Epidermal melanocyte (primary cell): Measurements from ENCODE around the gene PRICKLE2.

Source experiments
- DNase-seq: peaks from one replicate; pipeline ENCODE4 v3.0.0; 2011; ENCODE audit warnings: low spot score; ENCODE audit not compliant: insufficient read length

The PRICKLE2 gene

DNA sequence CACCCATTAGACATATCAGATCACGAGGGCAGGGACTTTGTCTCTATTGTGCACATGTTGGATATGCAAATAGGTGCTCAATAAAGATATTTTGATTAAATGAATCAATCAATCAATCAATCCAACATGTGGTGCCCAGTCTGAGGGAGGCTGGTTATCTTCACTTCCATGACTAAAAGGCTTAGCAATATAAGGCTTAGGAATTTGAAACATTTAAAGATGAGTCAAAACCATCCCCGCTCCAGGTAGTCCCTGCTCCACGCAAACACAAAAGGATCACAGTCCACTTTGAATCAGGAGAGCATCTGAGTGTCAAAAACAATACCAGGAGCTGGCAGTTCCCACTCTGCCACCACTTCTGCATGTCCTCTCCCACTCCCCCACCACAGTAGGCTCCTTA lies 25.8 kb upstream of the PRICKLE2 start:
- DNase-seq, result no peak

DNA sequence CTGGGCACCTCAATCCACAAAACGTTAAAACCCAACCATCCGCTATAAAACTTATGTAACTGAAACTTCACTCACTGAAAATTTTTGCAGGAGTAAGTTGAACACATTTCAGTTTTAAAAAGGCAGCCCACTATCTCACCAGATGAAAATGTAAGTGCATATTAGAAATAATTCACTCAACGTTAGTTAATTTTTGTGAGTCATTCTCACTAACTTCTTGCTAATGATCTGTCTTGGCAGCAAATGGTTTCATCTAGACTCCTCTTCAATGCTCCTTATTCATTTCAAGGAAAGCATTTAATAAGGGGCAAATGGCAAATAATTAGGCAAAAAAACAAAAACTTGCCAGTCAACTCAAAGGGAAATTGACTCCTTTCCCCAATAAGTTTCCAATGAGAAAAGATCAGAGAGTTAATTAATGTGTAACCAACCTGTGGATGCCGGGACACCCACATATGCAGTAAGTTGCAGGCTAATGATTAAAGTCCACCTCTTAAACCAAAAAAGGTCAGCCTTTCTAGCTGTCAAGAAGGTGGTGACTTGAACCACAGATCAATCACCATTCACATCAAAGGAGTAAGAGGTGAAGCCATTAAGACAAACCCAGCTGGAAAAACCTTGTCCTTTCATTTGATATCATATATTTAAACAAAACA lies 22.9 kb upstream of the PRICKLE2 start:
- no peak for DNase-seq

DNA sequence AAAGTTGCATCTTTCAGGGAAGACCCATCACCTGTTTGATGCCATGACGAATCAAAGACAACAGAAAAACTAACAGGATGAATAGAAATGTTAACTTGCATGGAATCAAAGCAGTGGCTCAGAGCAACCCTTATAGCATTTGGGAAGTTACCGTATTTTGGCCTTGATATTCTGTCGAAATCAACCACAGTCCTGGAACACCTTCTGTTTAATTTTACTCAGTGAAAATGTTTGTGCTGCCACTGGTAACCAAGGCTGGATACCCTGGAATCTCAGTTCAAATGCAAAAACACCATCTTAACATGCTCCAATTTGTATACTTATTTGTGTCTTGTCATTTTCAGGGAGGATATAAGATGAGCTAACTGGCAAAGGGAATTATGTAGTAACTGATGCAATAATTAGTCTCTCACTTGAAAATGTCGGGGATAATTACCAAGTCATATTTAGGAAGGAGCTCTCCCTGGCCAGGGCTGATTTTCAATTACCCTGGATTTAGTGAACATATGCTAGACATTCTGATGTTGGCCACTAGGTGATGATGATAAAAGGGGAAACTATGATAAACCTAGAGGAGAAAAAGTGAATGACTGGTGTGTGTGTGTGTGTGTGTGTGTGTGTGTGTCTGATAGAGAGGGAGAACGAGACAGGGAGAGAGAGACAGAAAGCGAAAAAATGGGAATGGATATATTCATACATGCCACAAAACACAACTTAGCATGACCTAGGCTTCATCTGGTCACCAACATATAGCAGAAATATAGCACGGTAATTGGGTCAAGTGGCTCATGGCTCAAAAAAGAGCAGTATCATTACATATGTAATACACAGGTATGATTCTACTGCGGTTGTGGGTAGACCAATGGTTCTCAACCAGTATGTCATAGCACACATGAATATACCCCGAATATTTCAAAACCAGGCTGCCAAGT lies 19.0 kb upstream of the PRICKLE2 start:
- DNase-seq, result no peak

DNA sequence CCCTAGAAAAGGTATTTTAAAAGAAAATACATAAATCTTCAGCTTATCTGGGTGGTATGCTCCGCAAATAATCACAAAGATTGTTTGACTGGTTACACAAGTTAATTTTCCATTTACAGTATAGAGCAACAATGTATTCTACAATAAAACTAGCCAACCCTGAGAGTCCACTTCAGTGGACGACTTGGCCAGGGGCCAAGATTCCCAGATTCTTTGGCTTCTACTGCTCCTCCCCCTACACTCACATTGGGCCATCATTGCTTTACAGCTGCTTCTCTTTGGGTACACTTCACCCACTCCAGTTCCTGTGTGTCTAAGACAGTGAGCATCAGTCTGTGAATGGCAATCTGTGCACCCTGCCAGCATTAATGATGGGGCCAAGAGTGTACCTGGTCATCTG lies 17.2 kb upstream of the PRICKLE2 start:
- no peak for DNase-seq

DNA sequence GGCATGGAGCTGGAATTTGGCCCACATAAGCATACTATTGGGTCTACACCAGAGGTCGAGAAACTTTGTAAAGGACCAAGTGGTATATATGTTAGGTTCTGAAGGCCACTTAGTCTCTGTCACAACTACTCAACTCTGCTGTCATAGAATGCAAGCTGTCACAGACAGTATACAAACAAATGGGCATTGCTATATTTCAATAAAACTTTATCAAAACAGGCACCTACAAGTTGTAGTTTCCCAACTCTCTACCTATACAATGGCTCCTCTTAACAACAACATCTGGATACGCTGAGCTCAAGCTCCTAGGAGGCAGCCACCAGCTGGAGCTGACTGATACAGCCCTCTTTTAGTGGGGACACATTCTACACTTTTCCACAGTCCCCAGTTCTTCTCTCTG lies 15.7 kb upstream of the PRICKLE2 start:
- no peak for DNase-seq

DNA sequence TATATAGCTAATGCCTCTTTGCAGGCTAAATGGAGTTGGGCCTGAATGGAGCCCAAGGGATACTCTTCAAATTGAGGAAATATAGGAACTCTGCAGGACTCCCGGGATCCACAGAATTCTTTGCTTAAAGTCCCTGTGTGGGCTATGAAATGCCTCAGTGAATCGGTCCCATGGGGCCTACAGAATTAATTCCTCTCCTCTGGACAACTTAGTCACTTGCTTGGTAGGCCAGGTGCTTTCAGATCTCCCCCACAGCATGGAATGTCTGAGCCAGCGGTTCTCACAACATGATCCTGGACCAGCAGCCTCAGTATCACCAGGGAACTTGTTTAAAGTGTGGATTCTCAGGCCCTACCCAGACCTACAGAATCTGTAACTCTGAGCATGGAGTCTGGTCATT lies 15.1 kb upstream of the PRICKLE2 start:
- no peak for DNase-seq

DNA sequence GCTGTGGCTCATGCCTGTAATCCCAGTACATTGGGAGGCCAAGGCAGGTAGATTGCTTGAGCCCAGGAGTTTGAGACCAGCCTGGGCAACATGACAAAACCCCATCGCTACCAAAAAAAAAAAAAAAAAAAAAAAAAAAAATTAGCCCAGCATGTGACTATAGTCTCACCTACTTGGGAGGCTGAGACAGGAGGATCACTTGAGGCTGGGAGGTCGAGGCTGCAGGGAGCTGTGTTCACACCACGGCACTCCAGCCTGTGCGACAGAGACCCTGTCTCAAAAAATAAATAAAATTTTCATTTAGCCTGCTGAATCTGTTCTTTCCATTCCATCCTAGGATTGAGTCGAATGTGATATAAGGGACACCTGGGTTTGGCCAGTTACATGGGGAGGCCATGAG lies 14.6 kb upstream of the PRICKLE2 start:
- no peak for DNase-seq

DNA sequence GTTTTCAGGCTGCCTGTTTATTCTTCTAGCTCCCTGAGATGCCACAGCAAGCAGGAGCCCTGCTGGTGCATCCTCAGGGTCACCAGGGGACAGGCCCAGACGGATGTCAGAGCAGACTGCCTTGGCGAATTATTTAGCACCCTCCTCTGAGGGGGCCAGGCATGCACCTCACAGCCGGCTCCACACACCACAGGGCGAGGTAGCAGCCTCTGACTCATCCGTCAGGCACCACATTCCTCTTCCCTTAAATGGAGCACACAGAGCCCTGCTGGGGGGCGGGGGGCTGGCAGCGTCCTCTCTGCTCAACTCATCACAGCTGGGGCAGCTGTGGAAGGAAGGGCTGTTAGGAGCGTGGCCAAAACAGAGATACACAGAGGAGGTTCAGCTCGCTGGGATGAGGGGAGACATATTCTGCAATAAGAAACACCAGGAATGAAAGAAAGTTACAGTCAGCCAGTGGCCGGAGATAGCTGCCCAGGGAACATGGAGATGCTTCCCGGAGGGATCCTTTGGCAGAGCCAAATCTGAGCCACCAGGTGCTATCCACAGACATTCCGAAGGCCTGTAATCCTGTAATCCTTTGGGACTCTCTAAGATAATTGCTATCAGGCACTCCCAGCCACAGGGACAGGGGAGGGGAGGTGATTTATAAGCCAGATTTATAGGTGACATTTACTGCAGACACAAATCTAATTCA lies 13.9 kb upstream of the PRICKLE2 start:
- DNase-seq, result peak; percentile 69

DNA sequence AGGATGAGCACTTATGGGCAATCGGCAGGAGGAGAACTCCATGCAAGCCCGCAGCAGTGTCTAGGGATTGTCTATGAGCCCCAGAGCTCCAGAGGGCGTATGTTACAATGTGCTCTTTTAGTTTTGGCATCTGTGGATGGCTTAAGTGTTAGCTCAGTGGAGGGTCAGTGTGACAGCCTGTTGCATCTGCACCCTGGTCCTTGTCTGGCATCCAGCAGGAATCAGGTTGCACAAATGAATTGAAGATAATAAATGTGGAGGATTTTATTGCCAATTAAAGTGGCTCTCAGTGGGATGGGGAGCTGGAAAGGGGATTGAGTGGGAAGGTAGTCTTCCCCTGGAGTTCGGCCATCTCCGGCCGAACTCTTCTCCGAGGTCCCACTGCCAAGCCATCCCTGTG lies 11.8 kb upstream of the PRICKLE2 start:
- no peak for DNase-seq

DNA sequence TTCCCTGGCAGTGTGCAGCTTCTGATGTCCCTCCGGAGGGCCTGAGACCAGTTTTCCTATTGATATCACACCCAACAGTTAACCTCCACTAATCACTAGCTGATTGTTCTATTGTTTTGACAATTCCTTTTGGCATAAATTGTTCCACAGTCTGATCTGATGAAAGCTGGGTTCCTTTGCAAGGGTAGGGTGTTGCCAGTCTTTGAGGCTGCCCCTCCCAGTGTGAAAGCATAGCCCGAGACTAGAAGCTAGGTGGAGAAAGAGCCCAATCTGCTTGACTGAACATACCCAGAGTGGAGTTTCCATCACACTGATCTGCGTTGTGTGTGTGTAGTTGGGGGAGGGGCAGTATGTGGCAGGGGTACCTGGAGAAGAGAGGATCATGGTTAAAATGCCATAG lies 10.3 kb upstream of the PRICKLE2 start:
- DNase-seq, result no peak

DNA sequence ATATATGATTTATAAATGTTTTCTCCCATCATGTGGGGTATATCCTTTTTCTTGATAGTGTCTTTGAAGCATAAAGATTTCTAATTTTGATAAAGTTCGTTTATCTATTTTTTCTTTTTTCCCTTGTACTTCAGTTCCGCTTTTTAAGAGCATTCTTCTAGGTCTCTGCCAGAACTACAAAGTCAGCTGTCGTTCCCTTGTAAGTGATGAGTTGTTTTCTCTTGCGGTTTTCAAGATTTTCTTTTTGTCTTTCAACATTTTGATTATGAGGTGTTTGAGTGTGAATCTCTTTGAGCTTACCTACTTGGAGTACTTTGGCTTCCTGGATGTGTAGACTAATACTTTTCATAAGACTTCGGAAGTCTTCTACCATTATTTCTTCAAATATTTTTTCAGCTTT lies 9.3 kb upstream of the PRICKLE2 start:
- no peak for DNase-seq

DNA sequence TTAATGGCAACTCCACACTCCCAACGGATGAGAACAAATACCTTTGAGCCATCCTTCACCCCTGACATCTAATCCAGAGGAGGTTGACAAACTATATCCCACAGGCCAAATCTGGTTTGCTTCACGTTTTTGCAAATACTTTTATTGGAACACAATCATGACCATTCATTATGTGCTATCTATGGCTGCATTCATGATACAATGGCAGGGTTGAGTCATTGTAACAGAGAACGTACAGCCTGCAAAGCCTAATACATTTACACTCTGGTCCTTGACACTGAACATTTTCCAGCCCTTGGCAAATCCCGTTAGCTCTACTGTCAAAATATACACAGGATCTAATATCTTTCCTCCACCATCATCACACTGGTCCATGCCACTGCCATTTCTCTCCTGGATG lies 7.6 kb upstream of the PRICKLE2 start:
- DNase-seq, result no peak

DNA sequence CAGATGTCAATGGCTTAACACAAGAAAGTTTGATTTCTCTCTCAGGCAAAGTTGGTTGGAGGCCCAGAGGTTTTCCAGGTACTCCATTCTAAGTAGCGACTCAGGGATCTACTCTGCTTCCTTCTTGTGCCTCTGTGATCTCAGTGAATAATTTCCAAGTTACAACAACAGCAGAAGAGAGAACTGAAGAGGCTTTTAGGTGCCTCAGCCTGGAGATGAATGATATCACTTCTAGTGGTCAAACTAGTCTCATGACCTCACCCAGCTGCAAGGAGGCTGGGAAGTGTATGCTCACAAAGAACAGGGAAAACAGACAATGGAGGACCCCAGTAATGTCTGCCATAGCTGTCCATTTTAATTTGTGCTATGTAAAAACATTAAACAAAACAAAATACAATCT lies 4.6 kb upstream of the PRICKLE2 start:
- DNase-seq, result no peak

DNA sequence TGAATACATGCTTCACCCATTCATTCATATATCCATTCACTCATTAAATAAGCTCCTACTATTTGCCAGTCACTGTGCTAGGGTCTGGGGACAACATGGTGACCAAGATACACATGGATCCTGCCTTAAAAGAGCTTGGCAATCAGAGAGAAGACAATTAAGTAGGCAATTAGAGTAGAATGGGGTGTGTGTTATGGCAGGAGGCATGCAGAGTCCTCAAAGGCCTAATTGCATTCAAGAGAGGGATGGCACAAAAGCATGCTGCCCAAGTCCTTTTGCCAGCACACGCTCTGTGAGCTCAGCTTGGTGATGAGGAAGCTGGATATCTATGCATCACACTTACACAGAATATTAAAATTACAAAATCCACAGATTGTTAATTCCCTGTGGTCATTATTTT lies 2.8 kb upstream of the PRICKLE2 start:
- DNase-seq, result no peak

DNA sequence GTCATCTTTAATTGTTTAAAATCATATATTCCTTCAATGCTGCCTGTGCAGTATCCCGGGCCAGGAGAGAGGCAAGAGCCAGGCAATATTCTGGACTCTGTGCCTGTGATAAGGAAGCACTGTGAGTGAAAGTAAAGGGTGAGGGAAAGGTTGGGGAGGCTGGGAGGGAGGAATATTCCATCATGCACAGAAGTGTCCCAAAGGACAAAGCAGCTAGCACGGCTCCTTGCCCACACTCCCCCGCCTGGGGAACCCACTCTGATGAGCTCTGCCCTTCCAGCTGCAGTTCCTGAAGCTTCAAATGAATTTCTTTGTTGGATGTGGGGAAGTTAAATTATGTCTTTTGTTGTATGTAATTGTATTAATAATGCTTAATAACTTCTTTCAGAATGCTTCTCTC lies 1.5 kb upstream of the PRICKLE2 start:
- DNase-seq, result no peak

DNA sequence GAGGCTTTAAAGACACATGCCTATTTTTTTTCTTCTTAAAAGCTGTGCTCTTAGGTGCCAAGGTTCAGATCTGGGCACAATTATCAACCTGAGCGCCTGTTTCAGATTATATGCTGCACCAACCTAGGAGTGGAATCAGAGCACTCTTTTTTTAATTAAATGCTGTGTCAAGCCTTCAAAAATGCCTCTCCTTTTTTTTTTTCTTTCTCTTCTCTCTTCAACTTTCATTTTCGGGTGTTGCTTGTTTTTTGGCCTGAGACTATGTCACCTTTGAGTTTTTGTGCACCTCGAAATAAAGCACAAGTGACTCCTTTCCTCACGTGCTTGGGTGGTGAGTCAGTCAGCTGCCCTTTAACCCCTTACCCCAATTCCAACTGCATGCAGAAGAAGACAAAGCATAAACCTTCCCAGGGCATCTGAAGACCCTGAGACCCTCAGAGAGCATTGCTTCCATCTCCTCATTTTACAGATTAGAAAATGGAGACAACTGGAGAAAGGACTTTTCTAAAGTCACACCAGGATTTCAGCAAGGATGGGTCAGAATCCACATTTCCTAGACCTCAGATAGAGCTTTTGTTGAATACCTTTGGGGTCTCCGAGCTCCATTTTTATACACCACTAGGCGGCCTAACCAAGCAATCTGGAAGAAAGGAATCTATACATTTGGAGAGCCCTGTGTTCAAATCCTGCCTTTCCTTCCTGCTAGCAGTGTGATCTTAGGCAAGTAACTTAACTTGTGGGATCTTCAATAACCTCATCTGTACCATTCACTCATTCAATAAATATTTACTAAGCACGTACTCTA lies 631 bp upstream of the PRICKLE2 start:
- DNase-seq, result no peak

DNA sequence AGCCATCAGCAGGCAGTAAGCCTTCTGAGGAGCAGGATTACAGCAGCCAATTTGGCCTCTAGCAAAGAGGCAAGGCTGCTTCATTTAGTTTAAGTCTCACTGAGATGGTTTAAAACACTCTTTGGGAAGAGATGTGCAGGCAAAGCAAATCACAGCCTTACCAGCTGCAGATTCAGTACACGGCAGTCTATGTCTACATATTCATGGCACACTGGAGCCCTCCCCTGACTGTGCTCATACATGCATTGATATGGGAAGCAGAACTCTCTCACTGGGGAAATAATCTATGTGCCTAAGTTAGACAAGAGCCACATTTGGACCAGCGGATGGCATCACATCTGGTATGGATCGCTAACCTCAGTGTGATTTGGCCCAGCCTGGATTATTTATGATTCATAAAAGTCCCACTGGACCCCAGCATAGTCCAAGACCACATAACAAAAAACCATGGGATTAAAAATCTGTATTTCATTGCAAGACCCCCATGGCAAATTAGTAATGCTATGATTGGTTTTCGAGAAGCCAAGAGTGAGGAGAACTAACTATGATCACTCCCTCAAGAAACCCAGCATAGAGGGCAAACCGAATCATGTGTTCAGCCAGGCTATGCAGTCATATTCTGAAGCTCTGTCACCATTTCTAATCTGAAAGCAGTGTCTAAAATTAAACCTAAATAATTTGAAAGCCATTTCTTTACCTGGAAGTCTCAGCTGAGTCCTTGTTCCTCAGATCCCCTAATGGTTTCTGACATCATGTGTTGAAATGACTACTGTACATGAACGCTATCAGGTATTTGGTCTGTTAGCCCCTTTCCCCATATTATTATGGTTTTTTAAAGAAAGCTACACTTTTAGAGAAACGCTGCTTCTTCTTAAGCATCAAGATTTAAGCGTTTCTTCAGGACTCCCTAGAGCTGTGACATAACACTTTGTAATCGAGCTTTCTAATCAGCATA lies 1.2 kb downstream of the PRICKLE2 start:
- DNase-seq, result no peak

DNA sequence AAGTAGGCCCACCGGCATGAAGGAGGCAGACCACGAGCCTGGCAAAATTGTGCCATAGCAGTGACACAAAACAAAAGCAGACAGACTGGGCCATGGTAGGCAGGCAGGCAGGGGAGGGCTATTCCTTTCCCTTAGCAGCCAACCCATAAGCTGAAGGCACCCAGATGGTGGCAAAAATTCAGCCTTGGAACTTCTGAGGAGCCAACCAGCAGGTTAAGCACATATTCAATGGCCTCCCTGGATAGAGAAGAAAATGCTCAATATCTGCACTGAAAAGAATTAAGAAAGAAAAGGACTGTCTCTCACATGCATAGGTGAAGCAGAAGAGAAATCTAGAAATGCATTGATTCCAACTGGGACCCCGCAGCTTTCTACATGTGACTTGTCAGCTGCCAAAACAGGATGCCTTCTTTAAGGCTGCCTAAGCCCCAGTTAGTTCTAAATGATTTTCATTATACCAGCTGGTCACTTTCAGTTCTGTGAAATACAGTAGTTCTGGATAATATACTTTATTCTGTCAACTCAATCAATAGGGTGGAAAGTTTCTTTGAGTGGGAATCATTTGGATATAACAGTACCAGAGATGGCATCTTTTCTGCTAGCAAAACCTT lies 2.7 kb downstream of the PRICKLE2 start:
- DNase-seq, result no peak

DNA sequence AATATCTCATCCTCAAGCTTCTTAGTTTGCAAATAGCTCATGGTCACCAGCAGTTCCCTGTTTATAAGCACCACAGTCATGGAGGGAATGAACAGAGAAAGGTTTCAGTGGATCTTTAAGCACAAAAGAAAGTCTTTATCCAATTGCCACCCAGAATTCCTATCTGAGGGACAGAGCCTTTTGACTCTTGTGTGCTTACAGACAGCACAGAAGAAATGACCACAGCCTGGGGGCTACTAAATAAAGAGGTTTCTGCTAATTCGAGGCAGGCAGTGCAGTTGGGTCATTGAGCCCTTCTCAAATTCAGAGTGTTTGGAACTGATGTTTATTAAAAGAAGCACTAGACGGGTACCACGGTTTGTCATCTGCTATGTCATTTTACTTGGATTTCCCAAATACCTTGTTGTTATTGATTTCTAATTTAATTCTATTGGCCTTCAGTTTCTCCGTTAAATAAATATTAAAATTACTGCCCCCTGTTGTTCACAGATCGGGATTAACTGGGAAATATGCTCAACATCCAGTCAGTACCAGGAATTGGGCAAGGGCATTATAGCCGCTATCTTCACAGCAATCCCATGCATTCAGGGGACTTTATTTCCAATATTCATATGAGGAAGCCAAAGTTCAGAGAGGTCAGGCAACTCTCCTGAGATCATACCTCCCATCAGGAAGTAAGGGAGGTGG lies 3.6 kb downstream of the PRICKLE2 start:
- no peak for DNase-seq
